ENCODE data around the gene PDE4B.

- TF ChIP-seq HLTF (IDR thresholded peaks at IDR 0.05) (no peak), USF1 (CRISPR knock-in tag; IDR thresholded peaks at IDR 0.05) (no peak), YY1 (IDR thresholded peaks at IDR 0.05; ENCODE audit: borderline replicate concordance in 1 of 3, control insufficient read depth in 1 of 3, extremely low read depth in 1 of 3, insufficient read depth in 3 of 3, insufficient read length in 1 of 3, insufficient replicate concordance in 2 of 3, low read depth in 1 of 3, low read length in 2 of 3) (no peak), CTCF (IDR thresholded peaks at IDR 0.05 in 2 of 3, conservative IDR thresholded peaks at IDR 0.05 in 1 of 3; ENCODE audit: insufficient read depth in 2 of 3, low read depth in 1 of 3, low read length in 3 of 3) (no peak)
Observed at GRCh38 chr1:66028035-66028434, 235.3 kb downstream of the PDE4B start.
